ENCODE data around the gene HEXIM2. TPM values are rescaled to one million over a fixed set of nuclear protein-coding genes. Genes with fewer than 3 reads are reported as not detected.
"Not testable (repeated sequence)": the region's sequence is repeated elsewhere in the genome, so short reads cannot be mapped to it uniquely, and the experiment has no call there.

HEXIM2 gene, protein sequence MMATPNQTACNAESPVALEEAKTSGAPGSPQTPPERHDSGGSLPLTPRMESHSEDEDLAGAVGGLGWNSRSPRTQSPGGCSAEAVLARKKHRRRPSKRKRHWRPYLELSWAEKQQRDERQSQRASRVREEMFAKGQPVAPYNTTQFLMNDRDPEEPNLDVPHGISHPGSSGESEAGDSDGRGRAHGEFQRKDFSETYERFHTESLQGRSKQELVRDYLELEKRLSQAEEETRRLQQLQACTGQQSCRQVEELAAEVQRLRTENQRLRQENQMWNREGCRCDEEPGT
- total RNA-seq (2014; rRNA removed), result 5.0 and 11.6 TPM in 2 replicates
- polyA plus RNA-seq (2012), result 6.6 TPM

DNA sequence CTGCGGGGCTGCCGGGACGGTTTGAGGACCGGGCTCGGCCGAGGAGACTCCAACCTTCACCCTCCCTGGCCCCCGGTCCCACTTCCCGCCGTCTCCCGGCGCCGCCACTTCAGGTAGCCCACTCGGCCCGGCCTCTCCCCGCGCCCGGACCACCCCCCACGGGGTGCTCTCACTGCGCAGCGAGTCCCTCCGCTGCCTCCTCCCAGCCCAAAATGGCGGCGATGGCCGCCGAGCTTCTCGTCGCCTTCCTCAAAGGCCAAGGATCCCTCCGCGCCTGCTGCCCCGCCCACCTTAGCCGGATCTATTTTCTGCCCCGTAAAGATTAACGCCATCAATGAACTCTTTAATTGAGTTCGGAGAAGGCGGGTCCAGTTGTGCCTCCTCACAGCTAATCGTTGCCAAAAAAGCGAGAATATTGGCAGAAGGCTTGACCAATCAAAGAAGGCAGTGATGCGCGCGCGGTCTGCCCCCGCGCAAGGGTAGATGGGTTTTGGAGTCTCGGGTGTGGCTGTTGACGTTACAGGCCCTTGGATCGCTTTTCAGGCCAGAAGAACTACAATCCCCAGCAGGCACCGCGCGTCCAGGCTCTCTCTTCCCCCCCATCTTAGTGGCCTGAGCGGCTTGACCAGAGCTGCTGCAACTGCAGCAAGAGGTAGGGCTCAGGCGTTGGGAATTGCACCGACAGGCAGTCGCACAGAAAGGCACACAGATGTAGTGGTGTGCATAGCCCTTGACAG is at the start of gene HEXIM2:
TSS of gene HEXIM2 (plus strand) at position 588 of the 737 bp plus-strand sequence. CDS start 919 bp downstream, outside the sequence.
- peak; percentile 100 for DNase-seq (ENCODE audit: low read depth)

DNA sequence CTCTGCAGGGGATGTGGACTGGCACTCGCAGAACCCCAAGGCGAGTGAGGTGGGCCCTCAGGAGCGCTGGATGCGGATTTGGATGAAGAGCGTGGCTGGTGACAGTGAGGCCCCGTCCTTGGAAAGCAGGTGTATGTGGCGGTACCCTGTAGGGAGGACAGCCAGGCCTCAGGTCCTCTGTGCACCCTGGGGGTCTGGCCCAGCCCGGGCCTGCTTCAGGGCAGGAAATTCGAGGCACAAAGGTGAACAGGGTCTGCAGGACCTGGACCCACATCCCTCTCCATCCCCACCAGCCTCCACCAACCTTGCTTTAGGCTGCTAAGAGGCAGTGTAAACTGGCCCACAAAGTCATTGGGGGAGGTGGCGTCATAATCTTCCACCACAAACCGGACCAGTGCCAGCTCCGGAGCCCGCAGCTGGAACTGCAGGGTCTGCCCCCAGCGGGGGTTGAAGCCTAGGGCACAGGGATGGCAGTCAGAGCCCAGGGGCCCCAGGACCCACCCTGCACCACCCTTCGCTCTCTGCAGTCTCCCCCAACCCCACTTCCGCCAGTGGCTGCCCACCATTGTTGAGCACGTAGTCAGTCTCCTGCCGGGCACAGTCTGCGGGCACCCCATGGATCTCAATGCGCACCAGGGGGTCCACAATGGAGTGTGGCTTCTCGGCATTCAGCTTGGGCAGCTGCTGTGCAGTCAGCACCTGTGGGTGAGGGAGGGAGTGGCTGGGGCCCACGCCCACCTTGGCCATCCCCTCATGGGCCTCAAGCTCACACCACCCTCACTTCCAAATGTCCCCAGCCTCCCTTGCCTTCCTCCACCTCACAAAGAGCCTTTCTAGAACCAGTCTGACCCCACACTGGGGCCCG is 48.9 kb upstream of the HEXIM2 start:
- DNase-seq (ENCODE audit: low read depth), result no peak

DNA sequence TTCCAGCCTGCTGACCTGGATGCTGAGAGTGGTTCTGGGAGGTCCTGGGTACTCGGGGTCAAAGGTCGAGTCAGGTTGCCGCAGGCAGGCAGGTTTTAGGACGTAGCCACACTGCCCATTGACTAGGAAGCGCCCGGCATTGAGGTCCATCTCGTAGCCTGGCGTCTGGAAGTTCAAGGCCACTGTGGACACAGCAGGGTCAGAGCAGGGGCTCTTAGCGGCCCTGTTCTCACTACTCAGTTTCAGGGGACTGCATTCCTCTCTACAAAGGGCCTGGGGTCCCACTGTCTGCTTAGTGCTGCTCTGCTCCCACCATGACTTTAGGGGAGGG is 48.3 kb upstream of the HEXIM2 start:
- DNase-seq (ENCODE audit: low read depth), result no peak

DNA sequence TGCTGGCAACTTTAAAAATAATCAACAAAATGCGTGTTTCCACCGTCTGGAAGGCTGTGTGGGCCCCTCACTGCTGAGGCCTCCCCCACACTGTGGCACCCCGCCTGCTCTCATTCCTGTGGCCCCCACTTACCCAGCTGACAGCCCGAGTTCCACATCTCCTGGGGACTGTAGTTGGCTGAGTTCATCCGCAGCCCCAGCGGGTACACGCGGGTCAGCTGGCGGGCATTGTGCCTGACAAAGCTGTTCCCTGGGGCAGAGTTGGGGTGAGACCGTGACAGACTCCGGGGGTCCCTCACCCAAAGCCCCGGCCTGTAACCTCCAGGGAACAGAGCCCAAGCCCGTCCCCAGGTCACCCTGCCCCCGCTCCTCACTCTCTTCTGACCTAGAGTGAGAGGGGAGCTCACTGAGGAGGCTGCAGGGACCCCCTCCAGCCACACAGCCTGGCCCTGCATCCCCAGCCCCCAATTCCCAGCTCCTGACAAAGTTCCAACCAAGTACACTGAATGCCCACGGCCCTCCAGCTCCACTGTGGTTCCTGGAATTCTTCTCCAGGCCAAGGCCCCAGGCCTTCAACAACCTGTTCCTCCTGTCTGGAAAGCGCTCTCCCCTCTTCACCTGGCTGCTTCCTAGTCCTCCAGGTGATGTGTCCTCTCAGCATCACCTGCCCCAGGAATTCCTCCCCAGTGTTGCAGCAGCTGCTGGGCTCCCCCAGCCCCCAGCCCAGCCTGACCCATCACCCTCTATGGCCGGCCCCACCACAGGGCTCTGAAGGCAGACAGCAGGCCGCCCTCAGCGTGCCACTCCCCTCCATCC is 47.4 kb upstream of the HEXIM2 start:
- DNase-seq (ENCODE audit: low read depth), result no peak

DNA sequence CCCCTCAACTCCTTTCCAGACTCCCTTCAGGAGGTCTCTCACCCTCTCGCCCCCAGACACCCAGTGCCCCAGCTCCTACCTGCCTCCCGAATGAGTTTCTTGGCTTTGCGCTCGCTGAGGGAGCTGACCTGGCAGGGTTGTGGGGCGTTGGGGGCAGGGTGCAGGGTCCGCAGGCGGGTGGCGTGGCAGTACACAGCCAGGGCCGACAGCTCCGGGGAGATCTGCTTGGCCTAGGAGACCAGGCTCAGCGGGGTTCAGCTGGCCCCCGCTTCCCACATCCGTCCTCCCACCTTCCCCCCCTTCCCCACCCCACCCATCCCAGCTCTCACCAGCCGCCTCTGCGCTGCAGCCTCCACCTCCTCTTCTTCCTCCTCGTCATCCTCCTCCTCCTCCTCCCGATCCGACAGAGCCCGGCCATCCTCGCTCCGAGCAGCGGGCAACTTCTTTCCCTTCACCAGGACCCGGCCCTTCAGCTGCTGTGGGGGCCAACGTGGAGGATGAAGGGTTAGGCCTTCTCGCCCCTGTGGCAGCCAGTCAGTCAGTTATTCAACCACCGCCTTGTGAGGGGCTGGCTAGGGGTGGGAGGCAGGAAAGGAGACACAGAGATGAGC is 46.6 kb upstream of the HEXIM2 start:
- no peak for DNase-seq (ENCODE audit: low read depth)

DNA sequence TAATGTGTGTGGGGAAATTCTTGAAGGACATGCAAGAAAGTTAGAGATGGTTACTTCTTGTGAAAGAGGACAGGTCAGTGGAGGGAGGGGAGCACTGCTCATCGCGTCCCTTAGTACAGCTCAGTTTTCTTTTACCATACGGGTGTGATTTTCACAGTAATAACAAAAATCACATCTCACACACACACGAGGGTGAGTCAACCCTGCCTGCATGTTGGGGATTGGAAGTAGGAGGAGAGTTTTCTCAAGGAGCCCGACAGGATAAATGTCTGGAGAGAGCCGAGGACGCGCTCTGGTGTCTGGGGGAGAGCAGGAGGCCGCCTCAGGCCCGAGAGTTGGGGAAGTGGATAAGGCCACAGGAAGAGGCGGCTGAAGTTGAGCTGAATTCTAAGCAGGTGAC is 45.8 kb upstream of the HEXIM2 start:
- no peak for DNase-seq (ENCODE audit: low read depth)

DNA sequence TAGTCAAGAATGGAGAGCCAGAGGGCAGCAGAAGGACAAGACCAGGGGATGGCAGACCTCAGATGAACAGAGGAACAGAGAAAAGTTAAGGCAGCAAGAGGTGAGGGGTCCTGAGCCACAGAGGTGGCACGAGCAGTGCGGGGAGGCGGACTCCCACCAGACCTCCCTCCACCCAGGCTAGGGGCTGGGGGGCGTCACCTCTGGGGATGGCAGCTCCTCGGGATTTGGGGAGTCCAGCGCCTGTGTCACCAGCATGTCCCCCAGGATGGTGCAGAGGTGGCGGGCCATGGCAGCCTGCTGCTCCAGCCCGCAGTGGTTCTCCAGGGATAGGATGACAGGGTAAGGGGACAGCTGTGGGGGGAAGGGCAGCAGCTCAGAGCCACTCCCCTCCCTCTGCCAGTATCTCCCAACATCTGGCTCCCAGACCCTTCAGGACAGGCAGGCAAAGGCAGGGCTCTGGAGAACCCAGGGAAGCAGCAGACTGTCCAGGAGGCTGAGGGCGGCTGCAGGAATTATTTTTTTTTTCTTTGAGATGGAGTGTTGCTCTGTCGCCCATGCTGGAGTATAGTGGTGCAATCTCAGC is 45.1 kb upstream of the HEXIM2 start:
- DNase-seq (ENCODE audit: low read depth), result no peak

DNA sequence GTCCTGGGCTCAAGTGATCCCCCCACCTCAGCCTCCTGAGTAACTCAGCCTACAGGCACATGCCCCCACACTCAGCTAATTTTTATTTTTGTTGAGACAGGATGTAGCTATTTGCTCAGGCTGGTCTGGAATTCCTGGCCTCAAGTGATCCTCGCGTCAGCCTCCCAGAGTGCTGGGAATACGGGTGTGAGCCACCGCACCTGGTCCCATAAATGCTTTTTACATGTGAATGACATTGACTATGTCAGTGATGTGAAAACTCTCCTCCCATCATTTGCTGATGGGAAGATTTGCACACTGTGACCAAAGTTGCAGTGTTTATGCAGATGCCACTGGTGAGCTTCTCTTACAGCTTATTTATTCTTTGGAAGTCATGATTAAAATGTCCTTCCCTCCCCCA is 44.3 kb upstream of the HEXIM2 start:
- no peak for DNase-seq (ENCODE audit: low read depth)

DNA sequence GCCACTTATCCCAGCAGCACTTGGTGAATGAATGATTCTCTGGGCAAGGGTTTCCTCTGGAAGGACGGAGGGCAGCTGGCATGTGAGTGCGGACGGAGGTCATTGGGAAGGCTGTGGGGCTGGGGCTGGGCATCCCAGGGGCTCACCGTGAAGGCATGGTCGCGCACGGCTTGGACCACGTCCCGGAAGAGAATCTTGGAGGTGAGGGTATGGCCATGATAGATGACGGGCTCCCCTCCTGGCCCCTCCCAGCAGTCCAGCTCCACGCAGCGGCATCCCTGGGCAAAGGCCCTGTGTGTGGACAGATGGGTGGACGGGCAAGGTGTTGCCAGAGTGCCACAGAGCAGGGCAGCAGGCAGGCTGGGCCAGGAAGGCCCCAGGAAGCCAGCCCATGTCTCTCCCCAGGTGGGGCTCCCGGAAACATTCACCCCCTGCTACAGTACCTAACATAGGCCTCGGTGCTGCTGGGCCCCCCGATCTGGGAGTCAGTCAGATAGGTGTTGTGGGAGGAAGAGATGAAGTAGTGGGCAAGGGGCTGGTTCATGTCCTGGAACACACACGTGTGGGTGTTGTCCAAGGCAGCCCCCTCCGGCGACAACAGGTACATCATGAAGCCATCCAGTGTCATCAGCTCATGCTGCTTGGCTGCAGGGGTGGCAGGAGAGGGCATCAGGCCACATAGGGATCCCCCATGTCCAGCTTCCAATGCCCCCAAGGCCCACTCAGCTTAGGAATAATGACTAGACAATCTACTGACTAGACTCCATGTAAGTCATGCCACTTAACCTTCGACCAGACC is 43.6 kb upstream of the HEXIM2 start:
- no peak for DNase-seq (ENCODE audit: low read depth)

DNA sequence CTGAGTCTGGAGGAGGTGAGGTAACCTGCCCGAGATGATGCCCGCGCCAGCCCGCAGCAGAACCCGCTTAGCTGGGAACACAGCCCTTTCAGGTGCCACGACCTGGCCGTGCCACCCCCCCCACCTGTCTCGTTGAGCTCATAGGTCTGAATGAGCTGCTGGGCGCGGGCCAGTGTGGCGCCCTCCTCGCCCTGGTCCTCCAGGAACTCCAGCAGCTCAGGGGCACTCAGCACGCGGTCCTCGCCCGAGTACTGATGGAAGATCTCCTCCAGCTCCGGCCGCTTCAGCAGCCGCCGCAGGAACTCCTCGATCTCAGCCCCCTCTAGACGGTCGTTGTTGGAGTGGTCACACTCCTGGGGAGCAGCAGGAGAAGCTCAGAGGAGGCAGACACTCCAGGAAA is 43.0 kb upstream of the HEXIM2 start:
- no peak for DNase-seq (ENCODE audit: low read depth)

DNA sequence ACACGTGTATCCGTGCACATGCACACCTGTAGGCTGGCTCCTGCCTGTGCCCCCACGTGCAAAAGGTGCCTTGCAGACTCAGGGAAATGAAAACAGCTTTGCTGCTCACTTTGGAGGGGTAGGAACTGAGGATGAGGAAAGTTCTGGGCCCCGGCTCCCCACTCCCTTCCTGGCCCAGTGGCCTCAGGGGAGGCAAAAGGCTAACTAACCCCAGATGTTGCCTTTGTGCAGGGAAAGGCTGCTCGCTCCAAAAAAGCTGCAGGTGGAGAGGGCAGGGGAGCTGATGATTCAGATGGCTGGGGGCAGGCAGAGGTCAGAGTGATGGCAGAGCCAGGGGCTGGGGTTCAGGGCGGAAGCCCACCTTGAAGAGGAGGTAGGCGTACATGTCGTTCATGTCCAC is 41.7 kb upstream of the HEXIM2 start:
- DNase-seq (ENCODE audit: low read depth), result no peak

DNA sequence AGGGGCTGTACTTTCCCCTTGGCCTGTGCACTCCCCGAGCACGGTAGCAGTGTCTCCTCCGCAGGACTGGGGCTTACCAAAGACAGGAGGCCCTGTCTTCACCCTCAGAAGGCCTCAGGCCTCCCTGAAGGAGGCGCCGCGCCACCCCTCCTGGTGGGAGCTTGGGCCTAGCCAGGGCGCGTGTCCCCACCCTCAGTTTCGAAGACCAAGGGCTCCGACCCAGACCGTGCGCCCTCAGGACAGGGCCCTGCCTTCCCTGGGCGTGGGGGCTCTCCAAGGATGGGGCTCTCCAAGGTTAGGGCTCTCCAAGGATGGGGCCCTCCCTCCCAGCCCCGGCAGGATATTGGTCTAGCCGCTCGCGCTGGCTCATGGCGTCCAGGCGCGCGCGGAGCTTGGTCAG is 41.1 kb upstream of the HEXIM2 start:
- no peak for DNase-seq (ENCODE audit: low read depth)

DNA sequence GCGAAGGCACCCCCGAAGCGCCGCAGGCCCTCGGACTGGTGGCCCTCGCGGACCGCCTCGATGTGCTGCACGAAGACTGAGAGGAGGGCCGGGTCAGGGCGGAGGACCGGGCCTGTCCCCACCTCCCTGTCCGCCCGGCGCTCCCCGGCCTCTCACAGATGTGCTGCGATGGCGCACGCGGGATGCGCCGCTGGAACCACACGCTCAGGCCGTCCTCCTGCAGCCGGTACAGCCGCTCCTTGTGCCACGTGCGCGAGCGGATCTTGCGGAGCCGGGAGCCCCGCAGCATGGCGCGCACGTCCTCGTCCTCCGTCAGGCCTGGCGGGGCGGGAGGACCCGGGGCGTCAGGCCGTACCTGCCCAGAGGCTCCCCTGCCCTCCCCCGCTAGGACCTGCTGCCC is 40.6 kb upstream of the HEXIM2 start:
- DNase-seq (ENCODE audit: low read depth), result no peak

DNA sequence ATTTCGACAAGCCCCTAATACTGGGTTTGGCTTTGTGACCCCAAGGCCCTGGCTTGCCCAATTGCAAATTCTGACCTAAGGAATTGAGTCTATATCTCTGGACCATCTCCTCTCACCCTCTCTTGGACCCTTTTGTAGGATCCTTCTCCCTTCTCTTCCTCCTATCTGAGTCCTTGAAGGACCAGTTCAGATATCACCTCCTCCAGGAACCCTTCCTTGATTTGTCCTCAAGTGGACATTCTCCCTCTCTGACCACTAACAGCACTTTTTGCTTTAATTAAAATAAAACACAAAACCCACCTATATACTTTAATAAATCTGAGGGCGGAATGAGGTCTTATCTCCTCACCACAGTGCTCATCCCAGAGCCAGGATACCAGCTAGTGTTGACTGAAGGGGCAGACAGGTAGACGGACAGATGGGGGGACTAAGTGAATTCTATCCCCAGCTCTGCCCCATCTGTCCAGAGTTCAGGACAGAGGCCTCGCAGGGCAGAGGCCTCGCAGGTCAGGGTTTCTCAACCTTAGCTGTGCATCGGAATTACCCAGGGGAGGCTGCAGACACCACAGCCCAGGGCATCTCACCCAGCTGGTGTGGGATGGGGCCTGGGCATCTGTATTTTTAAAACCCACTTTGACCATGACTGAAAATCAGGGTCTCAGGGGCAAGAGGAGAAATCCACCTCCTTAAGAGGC is 38.5 kb upstream of the HEXIM2 start:
- DNase-seq (ENCODE audit: low read depth), result no peak

DNA sequence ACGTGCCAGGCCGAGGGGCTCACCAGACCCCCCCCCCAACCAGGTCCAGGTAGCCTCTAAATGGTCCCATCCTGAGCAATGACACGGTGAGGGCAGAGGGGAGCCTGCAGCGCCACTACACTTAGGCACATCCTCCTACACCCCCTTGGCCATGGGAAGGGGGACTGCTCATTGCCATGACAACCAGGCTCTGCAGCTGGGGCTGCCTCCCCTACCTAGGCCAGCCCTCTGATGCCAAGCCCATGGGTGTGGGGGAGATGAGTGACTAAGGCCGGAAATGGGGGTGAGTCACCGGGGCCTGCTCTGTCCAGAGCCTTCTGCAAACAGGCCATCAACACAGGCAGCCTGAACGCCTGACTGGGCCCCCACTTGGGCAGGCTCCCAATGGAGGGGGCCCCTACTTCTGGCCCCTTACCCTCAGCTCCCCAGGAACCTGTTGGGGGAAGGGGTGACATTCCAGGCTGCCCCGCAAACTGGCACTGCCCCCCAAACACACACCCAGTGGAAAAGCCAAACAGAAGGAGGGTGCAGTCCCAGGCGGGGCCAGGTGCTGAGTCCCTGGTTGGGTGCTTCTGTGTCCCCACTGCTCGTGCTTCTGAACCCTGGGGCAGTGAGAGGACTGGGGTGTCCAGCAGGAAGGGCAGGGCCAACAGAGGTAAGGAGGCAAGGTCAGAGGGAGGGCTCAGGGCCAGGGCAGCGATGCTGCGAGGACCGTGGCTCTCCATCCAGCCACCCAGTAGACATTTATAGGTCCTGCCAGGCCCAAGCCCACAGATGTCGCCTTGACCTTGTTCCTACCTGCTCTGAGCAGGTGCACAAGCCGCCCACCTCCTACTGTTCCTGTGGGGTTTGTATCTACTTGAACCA is 37.5 kb upstream of the HEXIM2 start:
- peak; percentile 90 for DNase-seq (ENCODE audit: low read depth)

DNA sequence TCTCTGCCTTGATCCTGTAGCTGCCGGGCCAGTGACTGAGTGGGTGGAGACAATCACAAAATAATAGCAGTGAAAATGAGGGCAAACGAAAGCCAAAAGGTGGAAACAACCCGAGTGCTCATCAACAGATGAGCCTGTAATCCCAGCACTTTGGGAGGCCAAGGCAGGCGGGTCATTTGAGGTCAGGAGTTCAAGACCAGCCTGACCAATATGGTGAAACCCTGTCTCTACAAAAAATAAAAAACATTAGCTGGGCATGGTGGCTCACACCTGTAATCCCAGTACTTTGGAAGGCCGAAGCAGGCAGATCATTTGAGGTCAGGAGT is 36.9 kb upstream of the HEXIM2 start:
- not testable (repeated sequence) for DNase-seq (ENCODE audit: low read depth)

DNA sequence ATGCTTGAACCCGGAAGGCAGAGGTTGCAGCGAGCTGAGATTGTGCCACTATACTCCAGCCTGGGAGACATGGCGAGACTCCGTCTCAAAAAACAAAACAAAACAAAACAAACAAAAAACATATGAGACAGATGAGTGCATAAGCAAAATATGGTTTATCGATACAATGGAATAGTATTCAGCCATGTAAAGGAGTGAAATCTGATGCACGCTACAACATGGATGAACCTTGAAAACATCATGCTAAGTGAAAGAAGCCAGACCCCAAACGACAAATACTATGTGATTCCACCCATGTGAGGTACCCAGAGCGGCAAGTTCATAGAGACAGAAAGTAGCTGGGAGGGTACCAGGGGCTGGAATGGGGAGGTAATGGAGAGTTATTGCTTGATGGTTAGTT is 36.2 kb upstream of the HEXIM2 start:
- DNase-seq (ENCODE audit: low read depth), result no peak

DNA sequence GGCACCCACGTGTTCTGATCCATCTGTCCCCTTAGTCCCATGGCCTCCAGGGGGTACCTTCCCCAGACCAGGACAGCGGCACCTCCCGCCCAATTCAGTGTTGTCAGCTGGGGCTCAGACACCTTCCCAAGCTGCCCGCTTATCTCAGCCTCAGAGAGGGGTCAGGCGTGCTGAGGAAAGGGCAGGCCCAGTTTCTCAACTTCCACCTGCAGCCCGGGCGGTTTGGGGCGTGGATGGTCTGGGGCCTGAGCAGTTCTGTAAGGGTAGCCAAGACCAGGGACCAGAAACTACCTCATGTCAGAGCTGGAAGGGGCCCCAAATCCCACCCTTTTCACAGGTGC is 34.5 kb upstream of the HEXIM2 start:
- no peak for DNase-seq (ENCODE audit: low read depth)

Measured in LHCN-M2 (cell line).